Thoracic aorta (tissue), 2 donors: ENCODE data around the gene CLEC10A. TPM values are rescaled to one million over a fixed set of nuclear protein-coding genes. Genes with fewer than 3 reads are reported as not detected.
"Not testable (repeated sequence)": the region's sequence is repeated elsewhere in the genome, so short reads cannot be mapped to it uniquely, and the experiment has no call there.

Experiments
- ATAC-seq: fragments of 150-250 bp; one replicate; pipeline ENCODE4 v1.8.0; 2017; ENCODE audit warnings: low read depth; ENCODE audit not compliant: insufficient number of reproducible peaks, low FRiP score
- DNase-seq: peaks from one replicate; pipeline ENCODE4 v3.0.0-alpha.2; 2020; ENCODE audit warnings: low spot score
- H3K27ac ChIP-seq, 2 donors: fragments of 200-600 bp; sonication (generic); 1 replicate in 1 of 2; 2 replicates in 1 of 2; pipeline ENCODE4 v1.5.1; 2016; ENCODE audit warnings: mild to moderate bottlenecking in 2 of 2, moderate library complexity in 2 of 2
- H3K27me3 ChIP-seq: fragments of 200-600 bp; sonication (generic); replicated peaks from 2 replicates; pipeline ENCODE4 v1.6.0; 2016; ENCODE audit warnings: mild to moderate bottlenecking; ENCODE audit not compliant: insufficient read depth
- H3K36me3 ChIP-seq: fragments of 200-600 bp; sonication (generic); one replicate; pipeline ENCODE4 v1.5.1; 2016
- H3K4me1 ChIP-seq, 2 donors: fragments of 200-600 bp; sonication (generic); 1 replicate in 1 of 2; 2 replicates in 1 of 2; pipeline versions ENCODE4 v1.5.1 to v1.6.0; 2016; ENCODE audit warnings: low read depth in 2 of 2, mild to moderate bottlenecking in 1 of 2; ENCODE audit not compliant: control insufficient read depth in 1 of 2
- H3K4me3 ChIP-seq: fragments of 200-600 bp; sonication (generic); 2 replicates; pipeline ENCODE4 v1.5.1; 2016; ENCODE audit warnings: mild to moderate bottlenecking
- H3K9me3 ChIP-seq: fragments of 200-600 bp; sonication (generic); 2 replicates; pipeline ENCODE4 v1.5.1; 2016
- total RNA-seq, 2 donors: library from RNA; depleted of rRNA; stranded (reverse); fragments of >200 nt; gene quantifications; one replicate each; pipeline versions ENCODE4 v1.1.0 to v1.2.3, GENCODE V29; 2016
- TF ChIP-seq, protein P1 (sequence below): fragments of 200-600 bp; sonication (generic); IDR thresholded peaks from one replicate; pipeline ENCODE4 v1.5.1; 2019; ENCODE audit warnings: antibody characterized with exemption

CLEC10A gene
- total RNA-seq, 2 donors from 2014 or later, result 3.2 to 5.8 TPM

DNA sequence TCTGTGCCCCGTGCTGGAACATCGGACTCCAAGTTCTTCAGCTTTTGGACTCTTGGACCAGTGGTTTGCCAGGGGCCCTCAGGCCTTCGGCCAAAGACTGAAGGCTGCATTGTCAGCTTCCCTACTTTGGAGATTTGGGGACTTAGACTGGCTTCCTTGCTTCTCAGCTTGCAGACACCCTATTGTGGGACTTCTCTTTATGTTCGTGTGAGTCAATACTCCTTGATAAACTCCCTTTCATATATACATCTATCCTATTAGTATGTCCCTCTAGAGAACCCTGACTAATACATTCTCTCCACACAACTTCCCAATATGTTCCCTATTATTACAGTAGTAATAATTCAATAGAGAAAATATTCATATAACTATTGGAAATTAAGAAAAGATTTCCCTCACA, 43.8 kb upstream of the CLEC10A start:
- Histone ChIP-seq H3K27ac (no peak overlapping the region), H3K27me3 (no peaks in the 10 kb centered on the region), H3K9me3 (no peaks in the 10 kb centered on the region), H3K4me1 (no peaks in the 10 kb centered on the region), H3K36me3 (no peaks in the 10 kb centered on the region), H3K4me3 (no peak overlapping the region)
- no peak for ATAC-seq
- TF ChIP-seq, protein P1, sequence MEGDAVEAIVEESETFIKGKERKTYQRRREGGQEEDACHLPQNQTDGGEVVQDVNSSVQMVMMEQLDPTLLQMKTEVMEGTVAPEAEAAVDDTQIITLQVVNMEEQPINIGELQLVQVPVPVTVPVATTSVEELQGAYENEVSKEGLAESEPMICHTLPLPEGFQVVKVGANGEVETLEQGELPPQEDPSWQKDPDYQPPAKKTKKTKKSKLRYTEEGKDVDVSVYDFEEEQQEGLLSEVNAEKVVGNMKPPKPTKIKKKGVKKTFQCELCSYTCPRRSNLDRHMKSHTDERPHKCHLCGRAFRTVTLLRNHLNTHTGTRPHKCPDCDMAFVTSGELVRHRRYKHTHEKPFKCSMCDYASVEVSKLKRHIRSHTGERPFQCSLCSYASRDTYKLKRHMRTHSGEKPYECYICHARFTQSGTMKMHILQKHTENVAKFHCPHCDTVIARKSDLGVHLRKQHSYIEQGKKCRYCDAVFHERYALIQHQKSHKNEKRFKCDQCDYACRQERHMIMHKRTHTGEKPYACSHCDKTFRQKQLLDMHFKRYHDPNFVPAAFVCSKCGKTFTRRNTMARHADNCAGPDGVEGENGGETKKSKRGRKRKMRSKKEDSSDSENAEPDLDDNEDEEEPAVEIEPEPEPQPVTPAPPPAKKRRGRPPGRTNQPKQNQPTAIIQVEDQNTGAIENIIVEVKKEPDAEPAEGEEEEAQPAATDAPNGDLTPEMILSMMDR, result no peak
- DNase-seq, result no peak

DNA sequence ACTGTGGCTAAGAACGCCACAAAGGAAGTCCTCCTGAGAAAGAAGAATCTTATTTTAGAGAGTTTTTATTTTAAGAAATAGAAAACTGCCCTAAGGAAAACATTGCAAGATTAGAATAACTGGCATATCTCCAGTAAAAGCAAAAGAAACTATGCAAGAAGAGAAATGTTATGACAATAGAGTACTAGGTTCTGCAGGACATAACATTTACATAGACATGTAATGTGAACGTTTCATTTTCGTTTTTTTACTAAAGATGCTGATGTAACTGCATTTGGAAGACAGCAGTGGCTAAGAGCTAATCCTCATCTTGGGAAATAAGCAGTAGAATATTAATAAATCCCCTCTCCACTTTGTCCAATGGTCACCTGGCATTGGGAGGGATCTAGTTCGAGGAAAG, 42.3 kb upstream of the CLEC10A start:
- H3K9me3 ChIP-seq, result no peaks in the 10 kb centered on the region
- ATAC-seq, result no peak
- H3K4me1 ChIP-seq, result no peaks in the 10 kb centered on the region
- TF ChIP-seq, protein P1, result no peak
- no peak overlapping the region for H3K4me3 ChIP-seq
- H3K36me3 ChIP-seq, result no peaks in the 10 kb centered on the region
- H3K27ac ChIP-seq, result no peak overlapping the region
- DNase-seq, result no peak
- H3K27me3 ChIP-seq, result no peaks in the 10 kb centered on the region

DNA sequence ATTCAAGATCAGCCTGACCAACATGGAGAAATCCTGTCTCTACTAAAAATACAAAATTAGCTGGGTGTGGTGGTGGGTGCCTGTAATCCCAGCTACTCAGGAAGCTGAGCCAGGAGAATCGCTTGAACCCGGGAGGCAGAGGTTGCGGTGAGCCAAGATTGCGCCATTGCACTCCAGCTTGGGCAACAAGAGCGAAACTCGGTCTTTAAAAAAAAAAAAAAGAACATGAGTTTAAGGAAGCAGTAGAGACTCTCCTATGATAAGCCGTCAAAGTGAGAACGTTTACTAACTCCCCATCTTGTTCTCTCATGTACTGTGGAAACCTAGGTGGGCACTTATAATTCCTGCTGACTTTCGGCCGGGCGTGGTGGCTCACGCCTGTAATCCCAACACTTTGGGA, 40.6 kb upstream of the CLEC10A start:
- H3K27ac ChIP-seq, ATAC-seq, H3K4me3 ChIP-seq, H3K4me1 ChIP-seq, H3K36me3 ChIP-seq, DNase-seq, H3K9me3 ChIP-seq, H3K27me3 ChIP-seq: not testable (repeated sequence)

- no peak for ATAC-seq
- no peak for DNase-seq
- Histone ChIP-seq H3K9me3 (no peaks in the 10 kb centered on the region), H3K27ac (no peak overlapping the region), H3K36me3 (no peaks in the 10 kb centered on the region), H3K27me3 (no peaks in the 10 kb centered on the region), H3K4me3 (no peak overlapping the region), H3K4me1 (no peaks in the 10 kb centered on the region)
- TF ChIP-seq, protein P1, result no peak
These were observed 40.1 kb upstream of the CLEC10A start for GRCh38 chr17:7120123-7120522.

DNA sequence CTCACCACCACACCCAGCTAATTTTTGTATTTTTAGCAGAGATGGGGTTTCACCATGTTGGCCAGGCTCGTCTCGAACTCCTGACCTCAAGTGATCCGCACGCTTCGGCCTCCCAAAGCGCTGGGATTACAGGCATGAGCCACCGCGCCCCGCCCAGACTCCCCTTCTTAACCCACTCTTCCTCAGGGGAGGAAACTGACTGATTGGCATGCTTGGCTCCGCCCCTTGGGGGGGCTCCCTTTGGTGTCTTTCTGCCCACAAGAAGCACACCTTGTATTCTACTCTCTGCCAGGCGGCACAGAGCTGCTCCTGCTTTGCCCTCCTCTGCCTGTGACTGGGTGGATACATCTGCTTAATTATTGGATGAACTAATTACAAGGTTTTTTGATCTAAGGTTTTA, 39.3 kb upstream of the CLEC10A start:
- DNase-seq, result no peak
- no peak for ATAC-seq
- Histone ChIP-seq H3K4me3 (no peak overlapping the region), H3K27ac (no peak overlapping the region), H3K36me3 (no peaks in the 10 kb centered on the region), H3K4me1 (no peaks in the 10 kb centered on the region), H3K27me3 (no peaks in the 10 kb centered on the region), H3K9me3 (no peaks in the 10 kb centered on the region)
- TF ChIP-seq, protein P1, result no peak

DNA sequence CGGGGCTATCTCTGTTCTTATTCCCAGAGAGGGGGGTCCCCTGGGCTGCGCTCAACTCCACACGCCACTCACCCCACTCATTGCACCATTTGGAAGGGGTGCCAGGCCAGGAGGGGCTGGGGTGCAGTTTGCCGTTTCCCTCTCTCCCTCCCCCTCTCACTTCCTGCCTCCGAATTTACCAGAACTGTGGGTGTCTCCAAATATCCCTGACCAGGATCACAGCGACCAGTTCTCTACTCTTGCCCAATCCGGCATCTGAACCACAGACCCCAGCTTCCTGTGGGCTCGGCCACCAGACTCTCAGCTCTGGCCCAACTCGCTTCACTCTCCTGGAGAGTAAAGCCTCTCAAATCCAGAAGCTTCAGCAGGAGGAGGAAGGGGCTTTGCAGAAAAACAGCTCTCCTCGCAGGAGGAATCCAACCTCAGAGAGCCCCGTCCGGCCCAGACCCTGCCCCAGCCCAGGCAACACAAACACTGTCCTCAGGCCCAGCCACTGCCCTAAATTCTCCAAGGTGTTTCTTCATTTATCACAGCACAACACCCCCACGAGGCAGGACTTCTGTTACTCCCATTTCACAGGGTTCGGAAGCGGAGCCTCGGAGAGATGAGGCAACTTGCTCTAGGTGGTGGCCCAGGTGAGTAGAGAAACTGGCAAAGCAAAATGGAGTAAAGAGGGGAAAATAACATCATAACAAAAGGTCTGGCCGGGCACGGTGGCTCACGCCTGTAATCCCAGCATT, 35.0 kb upstream of the CLEC10A start:
- Histone ChIP-seq H3K27ac (no peak overlapping the region), H3K9me3 (no peaks in the 10 kb centered on the region), H3K36me3 (no peaks in the 10 kb centered on the region), H3K4me3 (no peak overlapping the region), H3K4me1 (no peaks in the 10 kb centered on the region), H3K27me3 (no peaks in the 10 kb centered on the region)
- TF ChIP-seq, protein P1, result no peak
- DNase-seq (no peak), ATAC-seq (no peak)
